Measurements from ENCODE around the gene MLPH.

The MLPH gene

DNA sequence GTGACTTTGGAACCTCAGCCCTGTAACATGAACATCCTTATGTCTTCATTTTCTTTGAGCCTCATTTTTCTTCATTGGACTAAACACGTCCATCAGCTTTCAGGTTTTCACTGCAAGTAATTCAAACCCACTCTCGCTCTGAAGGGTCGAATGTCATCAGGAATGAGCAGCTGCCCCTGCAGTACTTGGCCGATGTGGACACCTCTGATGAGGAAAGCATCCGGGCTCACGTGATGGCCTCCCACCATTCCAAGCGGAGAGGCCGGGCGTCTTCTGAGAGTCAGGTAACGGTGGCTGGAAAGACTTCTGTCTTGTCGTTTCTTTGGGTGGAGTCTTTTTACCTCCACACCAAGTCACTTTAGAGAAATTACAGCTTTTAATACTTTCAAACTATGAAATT lies 40.2 kb downstream of the MLPH start:
- DNase-seq: no peak

DNA sequence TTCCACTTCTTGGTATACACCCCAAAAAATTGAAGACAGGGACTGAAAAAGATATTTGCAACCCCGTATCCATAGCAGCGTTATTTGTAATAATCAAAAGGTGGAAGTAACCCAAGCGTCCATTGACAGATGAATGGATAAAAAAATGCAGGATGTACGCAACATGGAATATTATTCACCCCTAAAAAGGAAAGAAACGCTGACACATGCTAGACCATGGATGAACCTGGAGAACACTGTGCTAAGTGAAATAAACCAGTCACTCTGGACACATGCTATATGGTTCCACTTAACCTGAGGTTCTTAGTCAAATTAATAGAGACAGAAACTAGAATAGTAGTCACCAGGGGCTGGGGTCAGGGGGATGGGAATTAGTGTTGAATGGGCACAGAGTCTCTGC lies 40.7 kb downstream of the MLPH start:
- no peak for DNase-seq

DNA sequence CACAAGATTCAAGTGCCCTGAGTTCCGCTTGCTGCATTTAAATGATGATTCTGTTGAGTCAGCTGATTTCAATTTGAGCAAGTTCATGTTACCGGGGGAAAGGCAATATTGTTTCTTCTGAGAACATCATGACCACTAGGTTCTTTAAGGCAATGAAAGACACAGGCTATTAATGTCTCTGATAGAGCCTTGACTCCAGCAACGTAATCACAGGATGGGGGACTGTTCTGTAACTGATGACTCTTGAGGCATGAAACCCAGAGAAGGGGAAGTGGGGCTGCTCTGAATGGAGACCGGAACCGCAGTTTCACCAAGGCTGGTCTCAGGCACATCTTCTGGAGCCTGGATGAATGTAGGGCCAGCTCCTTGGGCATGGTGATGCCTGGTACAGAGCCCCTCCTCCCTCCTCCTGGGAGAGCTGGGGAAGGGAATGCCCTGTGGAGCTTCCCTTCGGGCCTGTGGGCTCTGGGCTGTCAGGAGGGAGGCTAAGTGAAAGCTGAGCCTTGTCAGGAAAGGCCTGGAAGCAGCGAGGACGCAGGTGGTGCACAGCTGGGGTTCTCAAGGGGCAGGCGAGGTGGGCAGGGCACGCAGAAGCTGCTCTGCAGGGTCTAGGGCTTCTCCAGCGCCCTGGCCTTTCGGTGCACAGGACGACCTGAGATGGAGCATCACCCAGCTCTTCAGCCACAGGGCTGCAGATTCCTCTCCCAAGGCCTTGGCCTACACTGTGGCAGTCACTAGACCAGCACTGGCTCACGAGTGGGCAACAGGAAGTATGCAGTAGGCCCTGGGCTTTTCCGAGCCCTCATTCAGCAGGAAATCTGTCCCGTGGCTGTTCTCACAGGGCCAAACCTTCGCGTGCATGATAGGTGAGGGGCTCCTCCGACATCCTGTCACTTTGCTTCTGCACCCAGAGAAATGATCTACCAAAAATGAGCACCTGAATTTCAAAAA lies 42.7 kb downstream of the MLPH start:
- DNase-seq: no peak

DNA sequence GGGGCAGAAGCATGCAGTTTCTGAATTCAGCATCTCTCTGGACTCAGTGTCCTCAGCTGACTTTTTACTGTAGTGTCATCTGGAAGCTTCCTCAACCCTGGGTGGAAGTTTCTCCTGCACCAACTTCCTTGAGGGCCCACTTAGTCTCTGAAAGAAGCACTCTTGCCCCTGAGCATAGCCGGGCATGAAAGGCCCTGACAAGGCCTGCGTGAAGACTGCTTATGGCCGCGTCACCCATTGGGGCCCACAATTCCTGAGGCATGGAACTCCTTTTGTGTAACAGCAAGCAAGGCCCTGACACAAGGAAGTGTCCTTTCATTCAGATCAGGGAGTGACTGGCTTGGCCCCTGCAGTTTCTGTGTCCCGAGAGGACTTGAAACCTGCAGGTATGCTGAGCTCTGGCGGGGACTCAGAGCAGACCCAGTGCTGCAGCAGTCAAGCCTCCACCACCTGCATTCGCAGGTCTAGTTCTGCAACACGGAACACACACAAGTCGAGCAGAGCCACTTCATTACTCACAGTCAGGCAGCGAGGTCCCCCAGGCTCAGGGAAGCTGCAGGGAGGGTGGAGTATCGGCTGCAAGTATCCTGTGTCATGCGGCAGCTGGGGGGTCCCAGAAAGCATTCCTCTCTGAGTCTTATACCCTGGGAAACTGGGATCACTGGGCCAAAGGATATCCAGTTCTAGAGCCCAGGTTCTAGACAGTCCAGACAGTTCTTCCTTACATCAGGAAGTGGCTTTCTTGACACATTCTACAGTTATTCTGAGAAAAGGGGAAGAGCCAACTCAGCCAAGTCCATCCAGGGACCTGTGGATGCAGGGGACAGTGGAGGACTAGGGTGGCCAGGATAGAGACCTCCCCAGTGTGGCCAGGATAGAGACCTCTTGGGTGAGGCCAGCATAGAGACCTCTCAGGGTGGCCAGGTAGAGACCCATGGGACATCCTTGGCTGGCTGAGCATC lies 43.7 kb downstream of the MLPH start:
- no peak for DNase-seq

DNA sequence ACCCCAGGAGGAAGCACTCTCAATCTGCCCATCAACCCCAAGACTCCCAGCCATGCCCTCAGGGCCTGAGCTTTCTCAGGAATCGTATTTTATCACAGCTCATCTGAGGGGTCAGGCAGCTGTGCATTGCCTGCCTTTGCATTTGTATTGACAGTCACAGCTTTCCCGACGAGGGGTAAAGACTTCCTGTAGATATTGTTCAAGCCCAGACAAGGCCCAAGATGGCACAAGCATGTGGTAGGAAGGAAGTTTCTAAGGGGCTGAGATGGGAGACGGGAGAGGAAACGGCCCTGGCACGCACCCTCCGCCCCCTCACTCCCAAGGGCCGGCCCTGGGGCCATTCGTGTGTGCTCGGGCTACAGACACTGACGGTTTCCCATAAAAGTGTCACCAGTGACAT lies 45.1 kb downstream of the MLPH start:
- no peak for DNase-seq

DNA sequence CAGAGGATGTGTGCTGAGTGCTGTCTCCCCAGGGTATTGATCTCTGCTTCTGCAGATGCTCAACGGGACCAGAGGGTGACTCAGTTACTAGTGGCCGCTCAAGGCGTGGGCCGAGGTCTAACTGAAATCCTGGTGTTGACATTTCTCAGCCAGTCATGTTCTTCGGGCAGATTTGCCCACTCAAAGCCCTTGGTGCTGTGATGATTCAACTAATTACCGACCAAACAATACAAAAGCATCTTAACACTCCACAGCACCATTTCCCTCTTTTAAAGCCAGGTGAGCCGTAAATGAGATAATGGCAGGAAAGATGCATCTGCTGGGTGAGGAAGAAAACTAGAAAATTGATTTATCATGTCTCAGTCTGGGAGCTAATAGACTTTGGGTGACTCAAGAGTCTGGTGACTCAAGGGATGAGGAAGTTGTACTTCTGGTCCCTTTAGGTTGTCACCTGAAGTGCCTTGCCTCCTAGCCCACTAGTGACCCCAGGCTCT lies 46.7 kb downstream of the MLPH start:
- DNase-seq: no peak

DNA sequence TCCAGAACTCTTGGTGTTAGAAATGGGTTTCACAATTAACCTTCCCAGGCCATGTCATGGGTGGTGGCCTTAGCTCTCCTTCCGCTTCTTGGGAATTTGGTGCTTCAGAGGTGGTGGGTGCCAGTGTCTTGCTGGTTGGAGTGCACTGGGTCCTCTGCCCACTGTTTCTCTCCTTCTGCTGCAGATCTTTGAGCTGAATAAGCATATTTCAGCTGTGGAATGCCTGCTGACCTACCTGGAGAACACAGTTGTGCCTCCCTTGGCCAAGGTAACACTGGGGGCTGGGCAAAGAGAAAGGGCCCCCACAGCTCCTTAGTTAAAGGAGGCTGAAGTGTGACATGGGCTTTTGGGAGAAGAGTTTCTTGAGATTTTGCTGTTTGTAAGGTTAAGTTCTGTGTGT lies 47.3 kb downstream of the MLPH start:
- no peak for DNase-seq

DNA sequence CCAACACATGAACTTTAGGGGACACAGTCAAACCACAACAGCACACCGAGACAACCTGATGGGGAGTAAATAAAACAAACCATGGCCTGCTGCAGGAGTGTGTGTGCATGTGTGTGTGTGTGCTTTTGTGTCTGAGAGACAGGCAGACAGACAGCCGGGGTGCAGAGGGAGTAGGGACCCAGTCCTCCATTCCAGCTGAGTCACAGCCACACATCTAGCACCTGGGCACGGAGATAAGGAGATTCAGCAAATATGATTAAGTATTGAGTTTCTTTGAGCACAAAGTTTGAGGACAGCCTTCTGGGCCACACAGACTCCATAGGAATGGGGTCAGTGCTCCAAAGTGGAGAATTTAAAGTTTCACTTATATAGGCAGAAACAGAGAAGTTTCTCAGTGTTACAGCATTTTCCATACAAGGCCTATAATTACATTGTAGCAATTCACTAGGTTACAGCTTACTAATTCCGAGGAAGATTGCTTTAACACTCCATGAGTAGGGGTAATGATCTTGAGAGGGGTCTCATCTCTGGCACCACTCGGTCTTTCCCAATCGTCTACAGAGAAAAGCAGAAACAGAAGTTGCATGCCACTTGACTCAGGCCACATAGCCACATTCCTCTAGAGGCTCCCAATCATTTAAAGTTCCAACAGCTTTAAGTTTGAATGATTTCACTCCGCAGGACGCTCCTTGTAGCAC lies 48.5 kb downstream of the MLPH start:
- no peak for DNase-seq

DNA sequence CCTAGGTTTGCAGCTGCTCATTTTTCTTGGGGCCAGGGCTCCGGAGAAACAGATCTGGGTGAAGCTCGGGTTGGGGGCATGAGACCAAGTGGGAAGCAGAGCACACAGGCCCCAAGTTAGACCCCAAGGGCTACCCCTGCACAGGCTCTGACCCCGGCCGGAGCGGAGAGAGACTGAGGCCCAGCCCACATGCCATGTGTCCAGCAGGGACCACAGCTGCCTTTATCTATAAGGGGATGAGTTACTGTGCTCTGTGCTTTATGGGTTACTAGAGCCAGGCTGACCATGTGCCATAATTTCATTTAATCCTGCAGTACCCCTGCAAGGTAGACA lies 49.0 kb downstream of the MLPH start:
- no peak for DNase-seq

DNA sequence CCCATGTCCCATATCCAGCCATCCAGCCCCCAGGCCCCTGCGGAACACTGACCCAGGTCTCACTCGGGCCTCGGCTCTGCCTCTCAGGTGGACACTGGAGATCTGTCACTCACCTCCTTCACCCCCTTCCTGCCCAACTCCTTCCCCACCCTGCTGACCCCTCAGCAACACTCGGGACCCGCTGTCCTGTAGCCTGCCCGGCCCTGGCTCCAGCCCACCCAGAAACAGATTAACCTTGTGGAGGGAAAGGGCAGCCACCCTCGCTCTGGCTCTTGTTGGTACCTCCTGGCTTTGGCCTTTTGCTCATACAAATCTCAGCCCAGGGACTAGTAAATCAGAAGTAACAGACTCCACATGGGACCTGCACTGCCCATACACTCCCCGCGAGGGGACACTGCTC lies 49.6 kb downstream of the MLPH start:
- DNase-seq: no peak

DNA sequence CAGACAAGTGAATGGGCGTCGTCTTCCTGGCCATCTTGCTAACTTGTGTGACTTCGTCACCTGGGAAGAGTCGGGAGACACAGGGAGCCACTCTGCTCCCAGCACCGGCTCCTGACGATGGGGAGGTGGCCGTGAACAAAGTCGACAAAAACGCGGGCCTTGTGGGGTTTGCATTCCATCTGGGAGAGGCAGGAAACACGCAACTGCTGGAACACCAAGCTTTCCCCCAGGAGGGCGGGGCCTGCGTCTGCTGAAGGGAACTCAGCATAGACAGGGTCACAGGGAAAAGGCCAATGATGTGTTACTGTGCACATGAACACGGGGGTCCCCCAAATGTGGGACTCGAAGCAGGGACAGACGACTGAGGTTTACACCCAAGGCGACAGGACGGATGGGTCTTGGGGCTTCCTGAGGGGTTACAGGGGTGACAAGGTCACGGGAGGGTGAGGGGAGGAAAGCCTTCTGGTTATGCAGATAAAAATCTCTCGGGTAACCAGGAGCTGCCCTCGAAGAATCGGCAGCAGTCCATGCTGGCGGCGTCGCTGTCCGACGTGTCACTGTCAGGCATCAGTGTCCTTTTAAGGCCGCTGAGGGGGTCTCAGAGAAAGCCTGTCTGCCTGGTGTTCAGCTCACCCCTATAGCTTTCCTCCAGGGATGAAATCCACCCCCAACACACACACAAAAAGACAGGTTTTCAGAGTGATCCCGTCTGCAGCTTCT lies 51.1 kb downstream of the MLPH start:
- DNase-seq: no peak

DNA sequence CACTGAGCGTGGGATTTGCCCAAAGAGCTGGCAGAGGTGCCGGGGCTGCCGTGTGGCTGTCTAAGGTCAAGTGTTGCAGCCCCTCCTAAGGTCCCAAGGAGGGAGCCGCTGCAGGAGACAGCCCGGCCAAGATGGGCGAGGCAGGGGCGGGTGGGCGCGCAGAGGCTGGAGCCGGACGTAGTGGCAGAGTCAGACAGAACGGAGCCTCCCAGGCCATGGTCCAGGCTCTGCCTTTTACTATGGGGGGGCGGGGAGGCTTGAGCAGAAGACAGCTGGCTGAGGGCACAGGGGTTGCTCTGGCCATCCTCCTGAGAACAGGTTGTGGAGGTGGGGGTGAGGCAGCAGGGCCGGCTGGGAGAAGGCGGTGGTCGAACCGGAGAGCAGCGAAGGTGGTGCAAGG lies 51.9 kb downstream of the MLPH start:
- no peak for DNase-seq

DNA sequence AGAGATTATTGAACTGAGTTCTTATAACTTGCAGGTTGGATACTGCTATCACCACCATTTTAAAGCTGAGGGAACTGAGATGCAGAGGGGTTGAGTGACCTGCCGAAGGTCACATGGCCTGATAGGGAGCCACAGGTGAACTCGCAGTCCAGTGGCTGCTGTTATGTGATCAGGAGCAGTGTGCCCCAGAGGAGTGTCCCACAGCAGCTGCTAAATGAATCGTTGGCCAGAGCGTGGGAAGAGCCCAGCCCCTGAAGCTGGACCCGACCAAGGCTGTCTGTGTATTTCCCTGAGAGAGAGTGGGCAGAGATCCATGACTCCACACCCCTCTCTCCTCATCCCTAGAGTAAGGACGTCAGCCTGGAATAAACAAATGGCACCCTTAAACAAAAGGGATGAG lies 52.6 kb downstream of the MLPH start:
- DNase-seq: no peak

DNA sequence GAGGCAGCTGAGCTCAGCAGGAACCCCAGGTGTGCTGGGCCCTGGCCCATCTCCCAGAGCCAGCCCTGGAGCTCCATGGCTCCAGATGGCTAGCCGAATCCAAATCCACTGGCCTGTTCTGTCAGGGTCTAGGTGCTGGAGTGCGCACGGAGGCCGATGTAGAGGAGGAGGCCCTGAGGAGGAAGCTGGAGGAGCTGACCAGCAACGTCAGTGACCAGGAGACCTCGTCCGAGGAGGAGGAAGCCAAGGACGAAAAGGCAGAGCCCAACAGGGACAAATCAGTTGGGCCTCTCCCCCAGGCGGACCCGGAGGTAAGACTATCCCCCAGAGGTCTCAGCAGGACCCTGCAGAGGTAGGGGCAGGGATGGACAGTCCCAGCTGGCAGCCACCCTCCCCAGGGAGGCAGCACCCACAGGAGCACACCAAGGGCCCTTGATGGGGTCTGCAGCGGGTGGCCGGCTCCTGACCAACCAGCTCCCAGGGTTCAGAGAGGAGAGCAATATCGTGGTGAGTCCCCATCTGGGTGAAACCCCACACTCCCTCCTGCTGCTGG lies 53.2 kb downstream of the MLPH start:
- DNase-seq: no peak

DNA sequence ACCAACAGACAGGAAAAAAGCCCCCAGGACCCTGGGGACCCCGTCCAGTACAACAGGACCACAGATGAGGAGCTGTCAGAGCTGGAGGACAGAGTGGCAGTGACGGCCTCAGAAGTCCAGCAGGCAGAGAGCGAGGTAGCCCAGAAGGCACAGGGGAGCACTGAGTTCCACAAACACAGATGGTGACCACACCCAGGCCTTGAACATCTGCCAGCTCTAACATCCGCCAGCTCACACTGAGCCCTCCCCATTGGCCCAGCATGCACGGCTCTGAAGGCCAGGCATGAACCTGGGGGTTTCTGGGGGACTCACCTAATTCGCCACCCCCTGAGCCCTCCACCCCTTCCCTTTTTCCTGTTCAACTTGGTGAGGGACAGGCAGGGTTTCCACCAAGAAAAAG lies 53.8 kb downstream of the MLPH start:
- no peak for DNase-seq

DNA sequence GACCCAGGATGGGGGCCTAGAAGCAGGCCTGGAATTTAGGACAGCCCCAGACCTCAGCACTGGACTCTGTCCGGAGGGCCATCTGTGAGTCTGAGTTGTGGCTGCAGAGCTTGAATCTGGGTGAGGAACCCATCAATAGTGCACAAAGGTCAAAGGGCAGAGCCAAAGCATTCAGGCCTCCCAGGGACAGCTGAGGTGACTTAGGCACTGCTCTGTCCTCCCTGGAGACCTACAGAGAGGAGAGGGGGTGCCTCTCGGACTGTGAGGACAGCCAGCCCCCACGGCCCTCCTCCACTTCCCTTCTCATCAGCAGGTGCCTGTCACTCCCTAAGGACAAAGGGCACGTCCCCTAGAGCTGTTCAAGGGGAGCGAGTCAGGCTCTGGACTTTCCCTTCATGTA lies 54.2 kb downstream of the MLPH start:
- no peak for DNase-seq

DNA sequence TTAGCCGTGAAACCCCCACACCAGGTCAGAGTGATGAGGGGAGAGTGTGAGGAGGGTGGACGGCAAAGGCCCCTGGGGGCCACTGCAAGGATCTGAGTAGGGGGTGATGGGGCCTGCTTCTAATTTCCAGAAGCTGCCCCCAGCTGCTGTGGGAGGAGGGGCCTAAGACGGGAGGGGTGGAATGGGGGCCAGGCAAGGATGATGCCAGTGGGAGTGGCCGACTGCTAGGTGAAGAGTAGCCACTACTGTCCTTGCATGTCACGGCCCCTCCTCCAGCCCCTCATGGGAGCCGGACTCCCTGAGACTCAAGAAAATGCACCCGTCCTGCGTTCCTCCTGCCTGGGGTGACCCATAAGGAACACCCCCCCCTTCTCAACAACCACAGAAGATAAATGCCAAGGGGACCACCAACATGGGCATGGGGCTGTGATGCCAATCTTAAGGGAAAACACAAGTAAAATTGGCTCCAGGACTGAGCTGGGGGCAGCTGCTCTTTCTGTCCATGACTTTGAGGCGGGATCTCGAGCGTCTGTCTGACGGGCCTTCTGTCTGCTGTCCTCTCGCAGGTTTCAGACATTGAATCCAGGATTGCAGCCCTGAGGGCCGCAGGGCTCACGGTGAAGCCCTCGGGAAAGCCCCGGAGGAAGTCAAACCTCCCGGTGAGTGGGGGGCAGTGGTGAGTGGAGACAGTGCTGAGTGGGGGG lies 55.1 kb downstream of the MLPH start:
- no peak for DNase-seq

DNA sequence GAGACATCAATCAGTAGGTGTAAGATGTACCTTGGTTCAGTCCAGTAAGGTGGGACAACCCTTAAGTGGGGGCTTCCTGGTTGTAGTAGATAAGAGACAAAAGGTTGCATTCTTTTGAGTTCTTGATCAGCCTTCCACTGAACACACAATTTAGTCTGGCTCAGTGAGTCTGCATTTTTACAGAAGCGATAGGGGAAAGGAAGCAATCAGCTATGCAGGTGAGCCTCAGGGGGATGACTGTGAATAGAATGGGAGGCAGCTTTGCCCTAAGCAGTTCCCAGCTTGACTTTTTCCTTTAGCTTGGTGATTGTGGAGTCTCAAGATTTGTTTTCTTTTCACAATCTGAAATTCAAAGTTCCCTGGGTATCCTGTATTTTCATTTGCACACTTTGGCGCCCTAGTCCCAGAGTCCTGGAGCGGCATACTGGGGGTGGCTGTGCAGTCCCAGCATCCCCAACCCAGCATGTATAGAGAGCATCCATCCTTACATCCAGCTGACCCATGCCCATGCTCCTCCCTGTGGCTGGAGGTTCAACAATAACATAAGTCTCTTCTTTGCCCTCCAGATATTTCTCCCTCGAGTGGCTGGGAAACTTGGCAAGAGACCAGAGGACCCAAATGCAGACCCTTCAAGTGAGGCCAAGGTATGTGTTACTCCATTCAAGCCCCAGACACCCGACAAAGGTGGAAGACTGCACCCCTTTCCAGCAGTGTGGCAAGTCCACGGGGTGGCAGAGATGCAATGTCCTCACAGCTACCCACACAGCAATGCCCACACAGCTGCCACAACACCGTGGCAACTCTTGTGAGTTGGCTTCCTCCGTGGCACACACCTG lies 59.2 kb downstream of the MLPH start:
- no peak for DNase-seq

DNA sequence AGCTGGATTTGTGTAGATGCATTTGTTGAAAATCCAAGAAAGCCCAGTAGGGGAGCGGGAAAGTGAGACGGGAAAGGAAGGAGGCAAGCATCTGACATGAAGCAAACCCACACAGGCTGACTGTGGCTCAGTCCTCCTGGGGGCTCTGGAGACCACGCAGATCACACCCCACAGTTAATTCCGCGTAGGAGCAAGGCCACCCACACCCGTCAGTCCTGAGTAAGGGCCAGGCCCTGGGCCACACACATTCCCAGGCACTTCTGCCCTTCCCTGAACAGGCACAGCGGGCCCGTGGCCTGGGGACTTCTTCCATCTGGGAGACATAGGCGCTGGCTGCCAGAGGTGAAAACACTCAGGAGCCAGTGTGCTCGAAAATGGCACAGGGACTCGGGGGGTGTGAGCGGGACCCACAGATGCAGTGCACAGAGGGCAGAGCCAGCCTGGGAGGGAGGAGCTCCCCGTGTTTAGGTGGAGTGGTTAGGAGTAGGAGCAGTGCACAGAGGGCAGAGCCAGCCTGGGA lies 59.9 kb downstream of the MLPH start:
- no peak for DNase-seq

DNA sequence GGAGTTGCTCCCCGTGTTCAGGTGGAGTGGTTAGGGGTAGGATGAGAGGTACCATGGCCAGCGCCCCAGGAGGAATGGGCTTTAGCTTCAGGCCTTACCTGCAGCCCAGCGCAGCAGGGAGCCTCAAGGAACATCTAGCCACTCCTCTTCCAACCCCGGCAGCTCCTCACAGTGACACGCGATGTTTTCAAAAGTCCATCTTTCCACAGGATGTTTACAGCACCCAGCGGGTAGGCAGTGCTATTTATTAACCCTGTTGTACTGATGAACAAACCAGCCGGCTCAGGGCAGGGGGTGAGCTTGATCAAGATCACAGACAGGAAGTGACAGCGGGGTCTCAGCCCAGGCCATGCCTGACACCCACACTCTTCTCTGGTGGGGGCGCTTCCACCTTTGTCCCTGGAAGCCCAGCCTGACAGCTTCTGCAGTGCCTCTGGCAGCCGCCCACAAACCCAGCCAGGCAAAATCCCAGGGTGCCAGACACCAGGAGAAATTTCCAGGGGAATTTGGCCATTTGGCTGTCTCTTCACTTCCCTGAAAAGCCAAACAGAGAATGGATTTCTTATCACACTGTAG lies 60.9 kb downstream of the MLPH start:
- no peak for DNase-seq
